IMR-90 (cell line): ENCODE measurements around the gene L1TD1. TPM values are rescaled to one million over a fixed set of nuclear protein-coding genes. Genes with fewer than 3 reads are reported as not detected.

Experiments used
- ATAC-seq: fragments of 200-7000 bp; cut with Tn5 transposase; 2 replicates; pipeline ENCODE4 v1.9.1; 2020; ENCODE audit warnings: low read depth, mild to moderate bottlenecking, moderate library complexity
- BruUV-seq: library from RNA; stranded (reverse); fragments of 400-500 nt; replicated peaks from 2 replicates; lab custom pipeline; 2021; lab: Mats Ljungman, UMichigan
- CTCF ChIA-PET: fragments of 300-600 bp; formaldehyde crosslinking; extraction: SDS; loops from one replicate; lab custom pipeline; 2021; ENCODE audit warnings: antibody characterized with exemption; lab: Yijun Ruan, JAX
- POLR2A ChIA-PET: fragments of 300-600 bp; sonication (Branson Sonifier 250); formaldehyde crosslinking; loops from one replicate; lab custom pipeline; 2022; ENCODE audit warnings: antibody characterized with exemption; ENCODE audit not compliant: unreplicated experiment; lab: Charles Lee
- DNase-seq: peaks from one replicate; pipeline ENCODE4 v3.0.0; 2013
- H2AFZ ChIP-seq: replicated peaks from 2 replicates; pipeline ENCODE3; 2013; ENCODE audit warnings: low read length, mild to moderate bottlenecking; ENCODE audit not compliant: poor library complexity
- H2AK5ac ChIP-seq: 2 replicates; pipeline ENCODE4 v1.6.1; 2013; ENCODE audit warnings: low read depth, low read length, inconsistent platforms
- H2AK9ac ChIP-seq: replicated peaks from 2 replicates; pipeline ENCODE3; 2013; ENCODE audit warnings: mild to moderate bottlenecking, low read depth, low read length, moderate library complexity; ENCODE audit not compliant: poor library complexity
- H2BK120ac ChIP-seq: 2 replicates; pipeline ENCODE4 v1.6.1; 2013; ENCODE audit warnings: low read depth, low read length, inconsistent platforms
- H2BK15ac ChIP-seq: 3 replicates; pipeline ENCODE4 v1.6.1; 2013; ENCODE audit warnings: low read depth, low read length, inconsistent platforms
- H2BK20ac ChIP-seq: 2 replicates; pipeline ENCODE4 v1.6.1; 2013; ENCODE audit warnings: low read depth, mild to moderate bottlenecking, inconsistent platforms, low read length, moderate library complexity
- H2BK5ac ChIP-seq: 2 replicates; pipeline ENCODE4 v1.6.1; 2013; ENCODE audit warnings: mild to moderate bottlenecking, low read depth, low read length, inconsistent platforms; ENCODE audit not compliant: poor library complexity, severe bottlenecking
- H3K14ac ChIP-seq: replicated peaks from 2 replicates; pipeline ENCODE4 v1.6.1; 2013; ENCODE audit warnings: low read depth, low read length, inconsistent platforms
- H3K18ac ChIP-seq: 2 replicates; pipeline ENCODE4 v1.6.1; 2013; ENCODE audit warnings: low read depth, low read length, control low read depth
- H3K23ac ChIP-seq: 2 replicates; pipeline ENCODE4 v1.6.1; 2013; ENCODE audit warnings: low read depth, low read length, inconsistent platforms
- H3K27ac ChIP-seq: 2 replicates; pipeline ENCODE4 v1.5.1; 2013; ENCODE audit warnings: mild to moderate bottlenecking, control low read depth, low read length; ENCODE audit not compliant: insufficient read depth
- H3K27me3 ChIP-seq: 2 replicates; pipeline ENCODE4 v1.6.1; 2013; ENCODE audit warnings: low read length; ENCODE audit not compliant: control insufficient read depth, insufficient read depth
- H3K36me3 ChIP-seq: 2 replicates; pipeline ENCODE4 v1.6.1; 2013; ENCODE audit warnings: low read length, mixed read lengths; ENCODE audit not compliant: control insufficient read depth, insufficient read depth
- H3K4ac ChIP-seq: 2 replicates; pipeline ENCODE4 v1.6.1; 2013; ENCODE audit warnings: low read depth, low read length, inconsistent platforms
- H3K4me1 ChIP-seq: 2 replicates; pipeline ENCODE4 v1.6.1; 2013; ENCODE audit warnings: low read length, mixed read lengths; ENCODE audit not compliant: control insufficient read depth, insufficient read depth
- H3K4me2 ChIP-seq: 2 replicates; pipeline ENCODE4 v1.6.1; 2013; ENCODE audit warnings: low read depth, mild to moderate bottlenecking, control low read depth, low read length, moderate library complexity
- H3K4me3 ChIP-seq: 2 replicates; pipeline ENCODE4 v1.5.1; 2013; ENCODE audit warnings: low read depth, mild to moderate bottlenecking, control low read depth, low read length, moderate library complexity; ENCODE audit not compliant: insufficient read depth
- H3K56ac ChIP-seq: 2 replicates; pipeline ENCODE4 v1.6.1; 2013; ENCODE audit warnings: low read length, inconsistent platforms; ENCODE audit not compliant: insufficient read depth; ENCODE audit errors: extremely low read depth
- H3K79me1 ChIP-seq, 2 experiments: 2 replicates each; pipeline ENCODE4 v1.6.1; 2013; ENCODE audit warnings: low read length in 2 of 2, inconsistent platforms in 1 of 2, low read depth in 1 of 2
- H3K9ac ChIP-seq: 2 replicates; pipeline ENCODE4 v1.6.1; 2013; ENCODE audit warnings: low read depth, low read length, control low read depth
- H3K9me1 ChIP-seq: 2 replicates; pipeline ENCODE4 v1.6.1; 2013; ENCODE audit warnings: low read length, inconsistent platforms; ENCODE audit not compliant: insufficient read depth
- H3K9me3 ChIP-seq: 2 replicates; pipeline ENCODE4 v1.6.1; 2013; ENCODE audit warnings: low read length; ENCODE audit not compliant: control insufficient read depth, insufficient read depth
- H4K20me1 ChIP-seq: 2 replicates; pipeline ENCODE4 v1.6.1; 2013; ENCODE audit warnings: low read length, inconsistent platforms; ENCODE audit not compliant: insufficient read depth
- H4K5ac ChIP-seq: 2 replicates; pipeline ENCODE4 v1.6.1; 2013; ENCODE audit warnings: mild to moderate bottlenecking, low read depth, low read length, control low read depth
- H4K8ac ChIP-seq, 2 experiments: 2 replicates each; pipeline ENCODE4 v1.6.1; 2013; ENCODE audit warnings: low read depth in 2 of 2, low read length in 2 of 2, control low read depth in 1 of 2, inconsistent platforms in 1 of 2
- H4K91ac ChIP-seq: 2 replicates; pipeline ENCODE4 v1.6.1; 2013; ENCODE audit warnings: low read depth, low read length, inconsistent platforms; ENCODE audit not compliant: insufficient read depth
- BHLHE40 ChIP-seq: fragments of 150-350 bp; IDR thresholded peaks from 2 replicates; pipeline ENCODE4 v1.6.1; 2016; ENCODE audit warnings: mild to moderate bottlenecking, low read depth, low read length
- CEBPB ChIP-seq: IDR thresholded peaks from 2 replicates; pipeline ENCODE4 v1.6.1; 2012; ENCODE audit warnings: low read depth, low read length, improper control_type of control experiment
- CHD1 ChIP-seq: IDR thresholded peaks from 2 replicates; pipeline ENCODE4 v1.6.1; 2012; ENCODE audit warnings: low read depth, low read length, improper control_type of control experiment
- FOS ChIP-seq: fragments of 150-350 bp; IDR thresholded peaks from 2 replicates; pipeline ENCODE4 v1.6.1; 2016; ENCODE audit warnings: low read depth, low read length
- MAFK ChIP-seq: IDR thresholded peaks from 2 replicates; pipeline ENCODE4 v1.6.1; 2012; ENCODE audit warnings: low read depth, low read length, improper control_type of control experiment
- NFE2L2 ChIP-seq: fragments of 150-350 bp; IDR thresholded peaks from 2 replicates; pipeline ENCODE4 v1.6.1; 2016; ENCODE audit warnings: low read depth, mild to moderate bottlenecking, low read length
- POLR2A ChIP-seq: IDR thresholded peaks from 2 replicates; pipeline ENCODE4 v1.6.1; 2012; ENCODE audit warnings: mild to moderate bottlenecking, low read depth, low read length
- RAD21 ChIP-seq: IDR thresholded peaks from 2 replicates; pipeline ENCODE4 v1.6.1; 2012; ENCODE audit warnings: low read length, improper control_type of control experiment
- RCOR1 ChIP-seq: IDR thresholded peaks from 2 replicates; pipeline ENCODE4 v1.6.1; 2012; ENCODE audit warnings: mild to moderate bottlenecking, low read length, improper control_type of control experiment; ENCODE audit not compliant: insufficient replicate concordance
- WGBS, 2 experiments: methylation state at CpG; one replicate each; pipeline versions ENCODE4 v1.1.5 to v1.1.7; 2013; ENCODE audit warnings: missing lambda C conversion rate in 2 of 2; ENCODE audit not compliant: insufficient read length in 1 of 2; ENCODE audit errors: extremely low coverage in 2 of 2; 5-methylcytosine and 5-hydroxymethylcytosine counted together
- dilution Hi-C: fragments of 300-500 bp; cut with HindIII; formaldehyde crosslinking; loops from one replicate; pipeline ENCODE4 v1.14.3; 2018; ENCODE audit warnings: low sequenced_read_pairs; ENCODE audit not compliant: unreplicated experiment
- in situ Hi-C: fragments of 300-500 bp; cut with MboI; formaldehyde crosslinking; loops from 3 replicates; pipeline ENCODE4 v1.14.3; 2019; ENCODE audit warnings: low sequenced_read_pairs, inconsistent platforms, mixed read lengths
- intact Hi-C: fragments of 100-400 bp; cut with micrococcal nuclease; formaldehyde crosslinking; loops from 2 replicates; pipeline ENCODE4 v1.10.0; 2022
- polyA plus RNA-seq, 3 experiments: library from polyadenylated mRNA; depleted of rRNA; stranded (reverse); fragments of >200 nt; gene quantifications; 2 replicates each; pipeline ENCODE4 v1.2.3, GENCODE V29; 2012; ENCODE audit warnings: low replicate concordance in 1 of 3
- total RNA-seq: library from RNA; depleted of rRNA; stranded (reverse); fragments of >200 nt; gene quantifications from 2 replicates; pipeline ENCODE4 v1.2.3, GENCODE V29; 2012
- TF ChIP-seq, protein P1 (sequence below): fragments of 150-350 bp; IDR thresholded peaks from 2 replicates; pipeline ENCODE4 v1.6.1; 2016; ENCODE audit warnings: low read depth, mild to moderate bottlenecking, low read length, moderate library complexity, borderline replicate concordance
- TF ChIP-seq, protein P2 (sequence below): conservative IDR thresholded peaks from 2 replicates; pipeline ENCODE4 v1.5.1; 2012; ENCODE audit warnings: mild to moderate bottlenecking, low read depth, low read length, improper control_type of control experiment
- TF ChIP-seq, protein P3 (sequence below): fragments of 150-350 bp; IDR thresholded peaks from 2 replicates; pipeline ENCODE4 v1.6.1; 2017; ENCODE audit warnings: mild to moderate bottlenecking, antibody characterized with exemption, low read length, low read depth

L1TD1 gene
- total and polyA plus RNA-seq, 2 of the 4 experiments (the other 2 are of a cell fraction): not detected

DNA sequence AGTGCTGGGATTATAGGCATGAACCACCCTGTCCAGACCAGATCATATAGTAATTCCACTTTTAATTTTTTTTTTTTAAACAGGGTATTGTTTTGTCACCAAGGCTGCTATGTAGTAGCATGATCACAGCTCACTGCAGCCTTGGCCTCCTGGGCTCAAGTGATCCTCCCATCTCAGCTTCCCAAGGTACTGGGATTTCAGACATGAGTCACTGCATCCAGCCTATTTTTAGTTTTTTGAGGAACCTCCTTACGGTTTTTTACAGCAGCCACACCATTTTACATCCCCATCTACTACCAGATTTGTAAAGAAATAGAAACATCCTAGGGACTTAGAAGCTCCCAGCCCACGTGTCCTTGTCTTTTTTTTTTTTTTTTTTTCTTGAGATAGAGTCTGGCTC is 24.0 kb downstream of the L1TD1 start:
- Histone ChIP-seq H3K27ac (no peak overlapping the region), H3K4me1 (no peaks in the 10 kb centered on the region), H4K8ac (no peak overlapping the region), H3K56ac (no peak overlapping the region), H3K4me3 (no peak overlapping the region), H2BK20ac (no peak overlapping the region), H3K27me3 (no peaks in the 10 kb centered on the region), H3K9me1 (no peaks in the 10 kb centered on the region), H3K23ac (no peak overlapping the region), H3K36me3 (no peaks in the 10 kb centered on the region), H3K18ac (no peak overlapping the region), H4K5ac (no peak overlapping the region), H3K4ac (no peak overlapping the region), H3K4me2 (no peak overlapping the region), H2AK9ac (no peak overlapping the region), H2AK5ac (no peak overlapping the region), H2AFZ (no peak overlapping the region), H3K9ac (no peak overlapping the region), H3K9me3 (peaks cover 8% of the 10 kb centered on the region; the same call in 1 of the 2 replicates), H2BK15ac (no peak overlapping the region), H4K20me1 (no peaks in the 10 kb centered on the region), H2BK120ac (no peak overlapping the region), H2BK5ac (no peak overlapping the region), H4K91ac (no peak overlapping the region), H3K79me1 (no peaks in the 10 kb centered on the region), H3K14ac (no peak overlapping the region)
- dilution Hi-C loops: no loop called here
- BruUV-seq: no TSS peak
- TF ChIP-seq, protein P1, sequence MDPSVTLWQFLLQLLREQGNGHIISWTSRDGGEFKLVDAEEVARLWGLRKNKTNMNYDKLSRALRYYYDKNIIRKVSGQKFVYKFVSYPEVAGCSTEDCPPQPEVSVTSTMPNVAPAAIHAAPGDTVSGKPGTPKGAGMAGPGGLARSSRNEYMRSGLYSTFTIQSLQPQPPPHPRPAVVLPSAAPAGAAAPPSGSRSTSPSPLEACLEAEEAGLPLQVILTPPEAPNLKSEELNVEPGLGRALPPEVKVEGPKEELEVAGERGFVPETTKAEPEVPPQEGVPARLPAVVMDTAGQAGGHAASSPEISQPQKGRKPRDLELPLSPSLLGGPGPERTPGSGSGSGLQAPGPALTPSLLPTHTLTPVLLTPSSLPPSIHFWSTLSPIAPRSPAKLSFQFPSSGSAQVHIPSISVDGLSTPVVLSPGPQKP: no peak
- no peak for TF ChIP-seq POLR2A
- no peak for TF ChIP-seq CEBPB
- TF ChIP-seq, protein P2, sequence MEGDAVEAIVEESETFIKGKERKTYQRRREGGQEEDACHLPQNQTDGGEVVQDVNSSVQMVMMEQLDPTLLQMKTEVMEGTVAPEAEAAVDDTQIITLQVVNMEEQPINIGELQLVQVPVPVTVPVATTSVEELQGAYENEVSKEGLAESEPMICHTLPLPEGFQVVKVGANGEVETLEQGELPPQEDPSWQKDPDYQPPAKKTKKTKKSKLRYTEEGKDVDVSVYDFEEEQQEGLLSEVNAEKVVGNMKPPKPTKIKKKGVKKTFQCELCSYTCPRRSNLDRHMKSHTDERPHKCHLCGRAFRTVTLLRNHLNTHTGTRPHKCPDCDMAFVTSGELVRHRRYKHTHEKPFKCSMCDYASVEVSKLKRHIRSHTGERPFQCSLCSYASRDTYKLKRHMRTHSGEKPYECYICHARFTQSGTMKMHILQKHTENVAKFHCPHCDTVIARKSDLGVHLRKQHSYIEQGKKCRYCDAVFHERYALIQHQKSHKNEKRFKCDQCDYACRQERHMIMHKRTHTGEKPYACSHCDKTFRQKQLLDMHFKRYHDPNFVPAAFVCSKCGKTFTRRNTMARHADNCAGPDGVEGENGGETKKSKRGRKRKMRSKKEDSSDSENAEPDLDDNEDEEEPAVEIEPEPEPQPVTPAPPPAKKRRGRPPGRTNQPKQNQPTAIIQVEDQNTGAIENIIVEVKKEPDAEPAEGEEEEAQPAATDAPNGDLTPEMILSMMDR: no peak
- TF ChIP-seq NFE2L2: no peak
- no peak for TF ChIP-seq FOS
- TF ChIP-seq, protein P3, sequence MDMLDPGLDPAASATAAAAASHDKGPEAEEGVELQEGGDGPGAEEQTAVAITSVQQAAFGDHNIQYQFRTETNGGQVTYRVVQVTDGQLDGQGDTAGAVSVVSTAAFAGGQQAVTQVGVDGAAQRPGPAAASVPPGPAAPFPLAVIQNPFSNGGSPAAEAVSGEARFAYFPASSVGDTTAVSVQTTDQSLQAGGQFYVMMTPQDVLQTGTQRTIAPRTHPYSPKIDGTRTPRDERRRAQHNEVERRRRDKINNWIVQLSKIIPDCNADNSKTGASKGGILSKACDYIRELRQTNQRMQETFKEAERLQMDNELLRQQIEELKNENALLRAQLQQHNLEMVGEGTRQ: no peak
- TF ChIP-seq RCOR1: no peak
- TF ChIP-seq MAFK: no peak
- no peak for TF ChIP-seq BHLHE40
- TF ChIP-seq RAD21: no peak
- no peak for TF ChIP-seq CHD1
- ATAC-seq (no peak), DNase-seq (no peak)
- ChIA-PET POLR2A (no interaction called here), CTCF (no interaction called here)
- no CpG with 5 or more reads among the region's 2 CpGs for WGBS, 2 experiments
- in situ Hi-C loops: no loop called here
- intact Hi-C loops: no loop called here
